ENCODE results near the gene DRICH1.
"Not testable (repeated sequence)": the region's sequence is repeated elsewhere in the genome, so short reads cannot be mapped to it uniquely, and the experiment has no call there.

DRICH1 gene

GRCh38 chr22:23632178-23632577, at the start of gene DRICH1:
DRICH1 (minus strand) TSS chr22:23632321; CDS start chr22:23632023, 298 bp downstream.
- DNase-seq: no peak

GRCh38 chr22:23681026-23681809, 49.1 kb upstream of the DRICH1 start:
- no peak for DNase-seq

GRCh38 chr22:23678133-23678532, 46.0 kb upstream of the DRICH1 start:
- no peak for DNase-seq

- DNase-seq: no peak
Observed at GRCh38 chr22:23677701-23677995, 45.5 kb upstream of the DRICH1 start.

GRCh38 chr22:23676841-23677700, 45.0 kb upstream of the DRICH1 start:
- not testable (repeated sequence) for DNase-seq

- DNase-seq: no peak
Observed at GRCh38 chr22:23675502-23676415, 43.6 kb upstream of the DRICH1 start.

GRCh38 chr22:23674886-23675501, 42.9 kb upstream of the DRICH1 start:
- not testable (repeated sequence) for DNase-seq

GRCh38 chr22:23673826-23674690, 41.9 kb upstream of the DRICH1 start:
- DNase-seq: no peak

- DNase-seq: no peak
Observed at GRCh38 chr22:23673050-23673620, 41.0 kb upstream of the DRICH1 start.

- not testable (repeated sequence) for DNase-seq
Observed at GRCh38 chr22:23672307-23673049, 40.4 kb upstream of the DRICH1 start.

GRCh38 chr22:23671387-23671786, 39.3 kb upstream of the DRICH1 start:
- DNase-seq: not testable (repeated sequence)

GRCh38 chr22:23670378-23671295, 38.5 kb upstream of the DRICH1 start:
- DNase-seq: no peak

- DNase-seq: not testable (repeated sequence)
Observed at GRCh38 chr22:23660381-23660780, 28.3 kb upstream of the DRICH1 start.

GRCh38 chr22:23657727-23658126, 25.6 kb upstream of the DRICH1 start:
- no peak for DNase-seq

- DNase-seq: no peak
Observed at GRCh38 chr22:23655891-23656475, 23.9 kb upstream of the DRICH1 start.

GRCh38 chr22:23652711-23653110, 20.6 kb upstream of the DRICH1 start:
- no peak for DNase-seq

GRCh38 chr22:23652286-23652685, 20.2 kb upstream of the DRICH1 start:
- no peak for DNase-seq

- DNase-seq: no peak
Observed at GRCh38 chr22:23651676-23652075, 19.6 kb upstream of the DRICH1 start.

GRCh38 chr22:23649071-23649501, 17.0 kb upstream of the DRICH1 start:
- DNase-seq: no peak

Data from SW 1271 (cell line).